HG02943 (cell line): ENCODE measurements around the gene PLCB4.
A peak's percentile ranks its signal among the peaks of the same experiment; 100 is the strongest.
"Not testable (repeated sequence)": the region's sequence is repeated elsewhere in the genome, so short reads cannot be mapped to it uniquely, and the experiment has no call there.

Experiments used
- ATAC-seq: cut with Tn5 transposase; IDR thresholded peaks from one replicate; pipeline ENCODE4 v1.9.1; 2021; ENCODE audit warnings: mild to moderate bottlenecking, low read depth, moderate library complexity; ENCODE audit not compliant: unreplicated experiment

Gene PLCB4

GRCh38 chr20:9385345-9386310, 316.7 kb downstream of the PLCB4 start:
- ATAC-seq = not testable (repeated sequence)

GRCh38 chr20:9388160-9388812, 319.4 kb downstream of the PLCB4 start:
- ATAC-seq = no peak

DNA sequence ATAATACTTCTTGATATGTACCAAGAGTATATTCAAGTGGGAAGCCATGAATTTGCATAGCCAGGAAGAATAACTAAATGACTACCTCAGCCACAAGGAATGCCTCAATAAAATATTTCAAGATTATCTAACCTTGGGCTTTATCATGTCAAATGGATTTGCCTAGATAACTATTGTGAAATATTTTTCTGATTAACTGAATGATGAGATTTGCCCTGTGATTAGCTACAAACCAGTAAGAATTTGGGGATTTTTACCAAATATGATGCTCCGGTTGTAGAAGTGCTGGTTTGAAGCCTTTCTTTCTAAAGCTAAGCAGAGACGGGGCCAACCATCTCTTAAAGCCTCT, 319.9 kb downstream of the PLCB4 start:
- no peak for ATAC-seq

DNA sequence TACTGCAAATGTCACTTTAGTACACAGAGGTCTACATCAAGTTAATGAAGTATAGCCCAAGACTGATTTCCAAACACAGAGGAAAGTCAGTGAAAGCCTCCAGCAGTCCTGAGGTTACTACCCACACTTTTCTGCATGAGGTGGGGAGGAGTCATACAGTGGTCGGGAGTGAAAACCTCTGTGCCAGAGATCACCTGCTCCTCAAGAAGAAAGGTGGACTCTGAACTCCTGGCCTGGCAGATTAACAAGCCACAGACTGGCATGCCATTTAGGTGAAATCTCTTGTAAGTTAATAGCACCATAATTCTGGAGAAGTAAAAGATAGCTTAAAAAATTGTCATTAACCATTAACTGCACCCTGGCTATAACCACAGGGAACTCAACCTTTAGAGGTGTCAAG, 320.5 kb downstream of the PLCB4 start:
- ATAC-seq = no peak

DNA sequence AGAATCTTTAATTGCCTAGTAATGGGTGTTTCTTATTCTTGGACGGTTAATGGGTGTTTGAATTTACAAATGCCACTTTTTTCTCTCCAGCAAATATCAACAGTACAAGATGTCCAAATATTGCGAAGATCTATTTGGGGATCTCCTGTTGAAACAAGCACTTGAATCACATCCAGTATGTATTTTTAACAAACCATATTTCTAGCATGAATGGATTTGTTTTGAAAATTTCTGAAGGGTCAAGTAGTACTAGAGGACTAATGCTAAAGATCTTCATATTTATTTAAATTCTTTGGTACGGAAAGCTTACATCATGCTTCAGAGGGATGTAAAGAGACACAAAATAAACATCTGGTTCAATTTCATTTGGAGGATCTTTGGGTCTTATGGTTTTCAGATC, 321.6 kb downstream of the PLCB4 start:
- no peak for ATAC-seq

- no peak for ATAC-seq
These were observed 324.3 kb downstream of the PLCB4 start for GRCh38 chr20:9392892-9393857.

- ATAC-seq = no peak
These were observed 327.1 kb downstream of the PLCB4 start for GRCh38 chr20:9395971-9396370.

- ATAC-seq = peak; percentile 84
These were observed 329.0 kb downstream of the PLCB4 start for GRCh38 chr20:9397928-9398327.

GRCh38 chr20:9398882-9399281, 330.0 kb downstream of the PLCB4 start:
- no peak for ATAC-seq

DNA sequence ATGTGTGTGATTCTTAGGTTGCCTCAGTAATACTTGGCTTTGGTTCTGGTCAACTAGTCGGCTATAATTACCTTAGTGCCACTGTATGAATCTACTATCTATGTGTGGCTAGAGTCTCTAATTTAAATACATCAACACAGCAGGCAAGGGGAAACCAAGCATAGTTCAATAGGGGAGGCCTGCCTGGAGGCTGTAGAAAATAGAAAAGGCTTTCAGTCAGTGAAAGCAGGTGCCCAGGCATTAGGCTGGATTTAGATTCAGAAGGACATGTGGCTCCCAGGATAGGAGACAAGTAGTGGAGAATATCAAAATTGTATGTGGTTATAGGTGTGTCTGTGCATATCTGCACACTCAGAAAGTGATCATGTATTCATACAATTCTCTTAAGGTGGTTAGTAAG, 330.4 kb downstream of the PLCB4 start:
- no peak for ATAC-seq

DNA sequence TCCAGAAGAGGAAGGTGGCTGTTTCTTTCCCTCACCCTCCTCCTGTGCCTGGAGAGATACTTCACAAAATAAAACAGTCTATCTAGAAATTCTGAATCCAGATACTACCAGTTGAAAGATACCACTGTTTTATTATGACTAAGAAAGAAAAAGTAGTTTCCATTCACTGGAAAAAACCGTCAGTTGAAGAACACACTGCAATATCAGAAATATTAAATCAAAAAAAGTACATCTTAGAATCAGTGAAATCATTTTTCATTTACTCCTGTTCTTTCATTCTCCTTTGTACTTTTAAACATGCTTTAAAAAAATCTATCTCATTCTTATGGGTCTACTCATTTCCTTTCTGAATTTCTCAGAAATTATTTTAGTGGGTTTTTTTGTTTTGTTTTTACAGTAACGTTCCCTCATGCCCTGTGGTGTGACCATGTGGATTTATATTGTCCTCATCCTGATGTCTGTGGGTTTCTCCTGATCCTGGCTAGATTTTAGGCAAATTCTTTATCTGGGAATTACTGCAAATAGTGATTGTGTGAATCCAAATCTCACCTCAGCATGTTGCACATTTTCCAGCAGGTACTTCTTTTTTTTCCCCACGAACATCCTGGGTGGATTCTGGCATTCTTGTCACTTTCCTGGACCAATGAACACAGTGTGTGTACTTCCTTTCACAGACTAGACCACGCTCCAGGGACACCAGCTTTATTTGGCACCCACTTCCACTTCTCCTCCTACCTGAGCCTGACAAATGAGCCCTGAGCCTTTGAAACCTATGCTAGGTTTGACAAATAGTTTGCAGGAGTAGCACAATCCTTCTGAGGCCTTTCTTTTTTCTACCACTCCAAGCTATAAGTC, 331.5 kb downstream of the PLCB4 start:
- no peak for ATAC-seq

GRCh38 chr20:9401371-9401770, 332.5 kb downstream of the PLCB4 start:
- no peak for ATAC-seq

GRCh38 chr20:9402141-9402540, 333.3 kb downstream of the PLCB4 start:
- ATAC-seq = no peak

- no peak for ATAC-seq
These were observed 333.7 kb downstream of the PLCB4 start for GRCh38 chr20:9402546-9402945.

- no peak for ATAC-seq
These were observed 334.6 kb downstream of the PLCB4 start for GRCh38 chr20:9403448-9403847.

DNA sequence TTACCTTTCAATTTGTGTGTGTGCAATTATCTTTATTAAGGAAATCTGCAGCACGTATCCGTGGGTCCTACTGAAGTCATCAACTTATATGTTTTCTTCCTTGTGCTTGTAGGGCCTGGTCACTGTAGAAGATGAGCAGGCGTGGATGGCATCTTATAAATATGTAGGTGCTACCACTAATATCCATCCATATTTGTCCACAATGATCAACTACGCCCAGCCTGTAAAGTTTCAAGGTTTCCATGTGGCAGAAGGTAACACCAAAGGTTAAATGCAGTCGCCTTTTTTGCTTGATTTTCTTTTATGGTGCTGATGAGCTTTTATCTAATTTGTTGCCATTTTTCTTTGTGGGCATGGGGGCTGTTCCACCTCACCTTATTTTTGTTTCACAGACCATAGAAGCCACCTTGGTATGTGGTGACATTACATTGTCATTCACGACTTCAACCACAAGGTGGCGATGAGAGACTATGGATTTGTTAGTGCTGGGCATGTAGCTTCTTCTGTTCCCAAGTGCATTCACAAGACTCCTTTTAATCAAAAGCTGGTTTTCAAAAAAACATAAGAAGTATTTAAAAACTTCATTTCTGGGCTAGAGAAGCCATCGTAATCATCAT, 339.0 kb downstream of the PLCB4 start:
- ATAC-seq = no peak

DNA sequence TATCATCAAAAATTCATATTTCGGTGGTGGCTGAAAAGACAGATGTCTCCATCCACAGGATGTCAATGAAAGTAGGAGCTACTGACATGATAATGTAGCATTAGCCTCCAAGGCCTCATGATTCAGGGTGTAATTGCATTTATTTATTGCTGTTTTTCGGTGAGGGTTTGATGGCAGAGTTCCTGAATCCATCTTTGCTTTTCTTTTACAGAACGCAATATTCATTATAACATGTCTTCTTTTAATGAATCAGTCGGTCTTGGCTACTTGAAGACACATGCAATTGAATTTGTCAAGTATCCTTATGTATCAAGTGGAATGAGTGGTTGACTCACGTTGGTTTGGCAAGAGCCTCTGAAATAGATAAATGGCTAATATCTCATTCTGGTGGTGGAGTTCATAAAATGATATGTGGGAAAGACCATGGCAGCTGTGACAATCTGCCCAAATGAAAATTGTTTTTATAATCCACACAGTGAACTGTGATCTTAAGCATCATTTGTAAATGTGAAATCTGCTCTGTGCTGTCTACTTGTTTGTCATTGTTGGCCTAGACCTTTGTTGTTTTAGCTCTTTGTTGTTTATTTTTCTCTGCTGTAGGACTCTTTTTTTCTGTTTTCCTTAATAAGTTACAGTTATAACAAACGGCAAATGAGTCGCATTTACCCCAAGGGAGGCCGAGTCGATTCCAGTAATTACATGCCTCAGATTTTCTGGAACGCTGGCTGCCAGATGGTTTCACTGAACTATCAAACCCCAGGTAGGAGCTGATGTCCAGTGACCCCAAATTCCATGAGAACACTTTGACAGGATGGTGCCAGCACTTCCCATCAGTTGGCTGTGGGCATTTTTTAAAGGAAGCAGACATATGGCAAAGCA, 339.8 kb downstream of the PLCB4 start:
- no peak for ATAC-seq

GRCh38 chr20:9409352-9409751, 340.5 kb downstream of the PLCB4 start:
- no peak for ATAC-seq
